HPDE6-E6E7 (cell line): ENCODE data around the gene SPIRE1.
A peak's percentile ranks its signal among the peaks of the same experiment; 100 is the strongest.
"Not testable (repeated sequence)": the region's sequence is repeated elsewhere in the genome, so short reads cannot be mapped to it uniquely, and the experiment has no call there.

Experiments
- DNase-seq: peaks from one replicate; pipeline ENCODE4 v3.0.0; 2011; ENCODE audit warnings: missing footprints; ENCODE audit errors: extremely low spot score

Gene SPIRE1

DNA sequence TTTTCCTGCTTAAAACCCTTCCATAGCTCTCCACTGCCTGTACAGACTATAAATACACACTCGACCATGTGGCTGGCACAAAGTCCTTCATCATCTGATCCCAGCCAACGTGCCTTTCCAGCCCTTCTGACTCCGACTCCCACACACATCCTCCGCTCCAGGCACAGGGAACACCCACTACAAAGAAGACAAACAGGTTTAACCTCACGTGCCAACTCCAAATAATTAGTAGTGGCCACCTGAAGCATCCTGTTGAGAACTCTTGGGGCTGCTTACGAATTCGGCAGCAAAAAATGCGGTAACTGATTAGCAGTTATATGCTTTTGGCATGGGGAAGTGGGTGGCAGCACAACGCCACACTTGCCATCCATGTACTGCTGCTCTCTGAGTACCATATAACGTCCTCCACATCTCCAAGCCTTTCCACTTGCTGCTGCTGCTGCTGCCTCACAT, 12.1 kb downstream of the SPIRE1 start:
- no peak for DNase-seq

DNA sequence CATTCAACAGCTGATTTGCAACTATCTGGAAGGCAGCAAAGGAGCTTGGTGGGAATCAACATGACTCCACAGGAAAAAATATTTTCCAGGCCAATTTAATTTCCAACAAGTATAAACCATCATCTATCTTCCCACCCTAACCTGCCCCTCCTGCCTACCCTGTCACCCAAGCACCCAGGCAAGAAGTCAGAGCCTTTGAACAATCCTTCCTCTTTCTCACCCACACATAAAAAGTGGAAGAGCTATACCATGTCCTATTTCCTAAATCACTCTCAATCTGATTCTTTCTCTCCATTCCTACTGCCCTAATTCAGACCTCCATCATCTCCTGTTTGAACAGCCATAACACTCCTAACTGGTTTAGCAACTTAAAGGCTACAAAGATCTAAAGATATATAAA, 12.7 kb downstream of the SPIRE1 start:
- DNase-seq, result no peak

DNA sequence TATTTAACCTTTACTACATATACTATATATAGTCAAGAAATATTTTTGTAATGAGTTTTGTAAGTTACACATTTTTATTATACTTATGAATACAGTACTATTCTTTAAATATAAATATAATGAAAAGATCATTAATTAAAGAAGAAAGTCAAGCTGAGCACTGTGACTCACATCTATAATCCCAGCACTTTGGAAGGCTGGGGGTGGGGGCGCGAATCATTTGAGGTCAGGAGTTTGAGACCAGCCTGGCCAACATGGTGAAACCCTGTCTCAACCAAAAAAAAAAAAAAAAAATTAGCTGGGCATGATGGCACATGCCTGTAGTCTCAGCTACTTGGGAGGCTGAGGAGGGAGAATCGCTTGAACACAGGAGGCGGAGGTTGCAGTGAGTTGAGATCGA, 14.2 kb downstream of the SPIRE1 start:
- not testable (repeated sequence) for DNase-seq

DNA sequence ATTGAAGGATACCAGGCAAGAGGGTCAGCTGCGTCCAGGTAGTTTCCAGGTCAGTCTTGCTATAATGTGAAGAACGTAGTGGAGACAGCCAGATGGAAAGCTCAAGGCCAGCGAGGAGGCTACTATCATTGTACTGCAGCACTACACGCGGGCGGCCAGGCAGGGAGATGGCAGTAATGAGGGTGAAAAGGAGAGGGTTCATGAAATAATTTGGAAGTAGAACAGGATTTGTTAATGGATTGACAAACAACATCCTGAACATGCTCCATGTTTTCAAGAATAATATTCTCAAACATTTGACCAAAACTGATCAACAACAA, 17.1 kb downstream of the SPIRE1 start:
- DNase-seq, result no peak

DNA sequence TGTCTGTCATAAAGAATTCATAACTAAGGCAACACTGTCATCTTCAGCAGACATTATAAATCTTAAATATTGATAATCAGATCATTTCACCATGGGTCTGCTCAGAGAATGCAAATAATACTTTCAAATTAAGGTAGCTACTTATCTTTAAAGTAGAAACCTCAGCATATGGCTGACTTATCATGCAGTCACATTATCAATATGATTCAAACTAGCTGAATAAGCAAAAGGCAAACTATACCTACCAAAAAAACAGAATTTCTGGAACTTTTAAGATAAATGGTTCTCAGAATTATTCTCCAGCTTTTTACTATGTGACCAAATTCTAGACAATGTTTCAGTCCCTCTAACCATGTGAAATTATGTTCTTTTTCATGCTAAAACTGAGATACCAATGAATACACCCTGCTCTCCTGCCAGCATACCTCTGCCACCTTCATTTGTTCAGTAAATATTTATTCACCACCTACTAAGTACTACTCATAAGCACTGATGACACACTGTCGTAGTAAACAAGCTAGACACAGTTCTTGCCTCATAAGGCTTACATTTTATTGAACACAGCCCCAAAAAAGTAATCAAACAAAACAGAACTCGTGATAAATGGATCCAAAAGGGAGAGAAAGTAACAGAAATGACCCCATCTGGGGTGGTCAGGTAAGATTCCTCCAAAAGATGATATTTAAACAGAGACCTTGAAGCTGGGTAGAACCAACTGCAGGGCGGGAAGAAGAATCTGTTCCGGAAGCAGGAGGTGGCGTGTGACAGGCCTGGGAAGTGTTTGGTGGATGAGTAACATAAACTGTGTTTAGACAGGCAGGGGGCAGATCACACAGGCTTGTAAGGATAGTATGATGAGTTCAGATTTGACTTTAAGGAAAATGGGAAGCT, 17.7 kb downstream of the SPIRE1 start:
- DNase-seq, result no peak

DNA sequence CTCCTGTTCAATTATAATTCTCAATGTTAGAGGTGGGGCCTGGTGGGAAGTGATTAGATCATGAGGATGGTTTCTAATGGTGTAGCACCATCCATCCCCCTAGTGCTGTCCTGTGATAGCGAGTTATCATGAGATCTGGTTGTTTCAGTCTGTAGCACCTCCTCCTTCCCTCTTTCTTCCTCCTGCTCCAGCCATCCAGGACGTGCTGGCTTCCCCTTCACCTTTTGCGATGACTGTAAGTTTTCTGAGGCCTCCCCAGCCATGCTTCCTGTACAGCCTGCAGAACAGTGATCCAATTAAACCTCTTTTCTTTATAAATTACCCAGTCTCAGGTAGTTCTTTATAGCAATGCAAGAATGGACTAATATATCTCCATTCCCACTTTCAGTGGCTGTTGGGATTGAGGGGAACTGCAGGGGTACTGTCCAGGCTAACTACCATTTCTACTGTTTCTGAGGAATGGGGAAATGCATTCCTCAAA, 19.2 kb downstream of the SPIRE1 start:
- no peak for DNase-seq

DNA sequence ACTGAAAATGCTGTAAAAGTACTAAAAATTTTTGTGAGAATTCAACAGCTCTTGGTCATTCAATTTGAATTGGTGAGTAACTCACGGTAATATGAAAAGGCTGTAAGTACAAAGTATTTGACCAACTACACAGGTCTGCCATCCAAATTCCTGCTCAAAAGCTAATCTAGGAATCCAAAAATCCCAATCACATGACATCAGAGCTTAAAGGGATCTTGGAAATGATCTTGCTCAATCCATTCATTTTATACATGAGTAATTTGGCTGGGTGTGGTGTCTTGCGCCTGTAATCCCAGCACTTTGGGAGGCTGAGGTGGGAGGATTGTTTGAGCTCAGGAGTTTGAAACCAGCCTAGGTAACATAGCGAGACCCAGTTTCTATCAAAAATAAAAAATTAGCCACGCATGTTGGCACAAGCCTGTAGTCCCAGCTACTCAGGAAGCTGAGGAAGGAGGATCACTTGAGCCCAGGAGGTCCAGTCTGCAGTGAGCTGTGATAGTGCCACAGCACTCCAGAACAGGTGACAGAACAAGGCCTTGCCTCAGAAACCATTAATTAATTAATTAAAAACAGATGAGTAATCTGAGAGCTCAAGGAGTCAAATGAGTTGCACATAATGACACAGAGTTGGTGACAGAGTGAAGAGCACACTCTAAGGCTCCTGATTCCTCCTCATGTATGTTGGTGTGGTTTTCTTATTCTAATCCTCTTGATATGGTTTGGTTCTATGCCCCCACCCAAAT, 19.8 kb downstream of the SPIRE1 start:
- DNase-seq, result no peak

DNA sequence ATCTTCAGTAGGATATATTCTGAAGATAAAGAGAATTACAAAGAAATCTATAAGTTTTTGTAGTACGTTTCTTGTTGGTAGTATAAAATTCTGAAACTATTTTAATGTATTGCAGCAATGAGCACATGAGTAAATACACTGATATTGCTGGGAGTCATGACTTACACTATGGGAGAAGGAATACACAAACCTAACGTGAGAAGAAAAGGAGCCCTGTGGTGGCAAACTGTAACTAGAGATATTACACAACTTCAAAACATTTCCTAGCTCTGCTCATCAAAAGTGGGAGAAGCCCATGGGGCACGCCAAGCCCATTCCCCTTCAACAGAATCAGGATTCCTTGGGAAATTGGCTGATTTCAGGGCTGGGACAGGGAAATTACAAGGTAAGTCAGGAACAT, 20.5 kb downstream of the SPIRE1 start:
- DNase-seq, result no peak

DNA sequence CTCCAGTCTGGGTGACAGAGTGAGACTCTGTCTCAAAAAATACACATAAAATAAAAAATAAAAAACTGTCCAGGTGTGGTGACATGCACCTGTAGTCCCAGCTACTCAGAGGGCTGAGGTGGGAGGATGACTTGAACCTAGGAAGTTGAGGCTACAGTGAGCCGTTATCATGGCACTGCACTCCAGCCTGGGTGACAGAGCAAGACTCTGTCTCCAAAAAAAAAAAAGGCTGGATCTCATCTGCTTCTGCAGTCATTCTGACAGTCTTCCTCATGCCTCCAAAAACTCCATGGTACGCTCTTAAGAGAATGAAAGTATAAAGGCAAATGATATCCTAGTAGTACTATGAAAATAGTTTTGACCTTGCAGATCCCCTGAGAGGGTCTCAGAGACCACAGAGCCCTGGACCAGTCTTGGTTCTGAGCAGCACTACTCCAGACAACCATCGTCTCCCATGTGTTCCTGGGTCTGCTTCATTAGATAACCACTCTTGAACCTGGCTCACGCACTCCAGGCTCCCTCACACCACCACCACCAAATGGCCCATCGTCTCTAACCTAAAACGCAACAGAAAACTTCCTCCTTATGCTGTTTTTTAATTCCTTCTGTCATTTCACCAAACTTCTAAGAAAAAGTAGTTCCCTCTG, 26.0 kb downstream of the SPIRE1 start:
- DNase-seq, result no peak

DNA sequence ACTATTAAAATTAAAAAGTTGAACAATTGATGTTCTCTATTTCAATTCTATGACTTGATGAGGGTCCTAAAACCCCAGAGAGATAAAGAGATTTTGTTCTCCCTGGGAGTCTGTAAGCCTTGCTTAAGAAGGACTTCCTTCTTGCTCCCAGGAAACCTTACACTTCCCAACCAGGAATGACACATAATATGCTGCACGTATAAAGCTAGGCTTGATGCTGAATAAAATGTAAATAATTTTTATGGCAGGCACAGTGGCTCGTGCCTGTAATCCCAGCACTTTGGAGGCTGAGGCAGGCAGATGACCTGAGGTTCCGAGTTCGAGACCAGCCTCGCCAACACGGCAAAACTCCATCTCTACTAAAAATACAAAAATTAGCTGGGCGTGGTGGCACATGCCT, 27.8 kb downstream of the SPIRE1 start:
- DNase-seq, result no peak

DNA sequence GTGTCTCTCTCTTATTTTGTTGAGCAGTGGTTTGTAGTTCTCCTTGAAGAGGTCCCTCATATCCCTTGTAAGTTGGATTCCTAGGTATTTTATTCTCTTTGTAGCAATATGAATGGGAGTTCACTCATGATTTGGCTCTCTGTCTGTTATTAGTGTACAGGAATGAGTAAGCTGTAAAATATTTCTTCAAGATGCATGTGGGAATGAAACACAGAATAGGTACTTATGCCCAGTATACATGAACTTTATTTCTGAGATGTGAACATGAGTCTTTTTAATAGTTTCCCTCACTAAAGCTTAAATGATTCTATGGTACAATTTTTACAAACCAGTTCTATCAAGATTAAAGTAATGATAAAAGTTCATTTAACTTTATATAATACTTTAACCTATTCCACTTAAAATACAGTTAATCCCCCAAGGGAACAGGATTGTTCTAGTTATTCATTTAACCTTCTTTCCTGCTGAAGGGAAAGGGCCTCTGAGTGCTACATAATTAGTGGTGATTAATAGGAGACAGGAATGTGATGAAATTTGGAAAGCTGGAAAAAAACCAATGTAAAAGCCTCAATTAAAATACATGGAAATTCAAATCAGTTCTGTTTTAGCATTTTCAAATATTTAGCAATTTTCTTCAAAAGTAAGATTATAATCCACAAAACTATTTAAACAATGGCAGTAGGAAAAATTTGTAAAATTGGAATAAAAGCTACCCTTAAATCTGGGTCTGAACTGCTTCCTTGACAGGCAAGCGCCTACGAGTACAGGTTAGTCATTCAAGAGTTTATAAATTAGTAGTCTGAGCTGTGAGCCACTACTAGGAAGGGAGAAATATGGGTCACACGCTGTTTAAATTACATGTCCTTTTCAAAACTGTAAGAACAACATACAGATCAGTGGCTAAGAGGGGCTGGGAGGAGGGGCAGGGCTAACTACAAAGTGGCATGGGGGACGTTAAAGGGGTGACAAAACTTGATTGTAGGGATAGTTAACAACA, 28.9 kb downstream of the SPIRE1 start:
- DNase-seq, result no peak

DNA sequence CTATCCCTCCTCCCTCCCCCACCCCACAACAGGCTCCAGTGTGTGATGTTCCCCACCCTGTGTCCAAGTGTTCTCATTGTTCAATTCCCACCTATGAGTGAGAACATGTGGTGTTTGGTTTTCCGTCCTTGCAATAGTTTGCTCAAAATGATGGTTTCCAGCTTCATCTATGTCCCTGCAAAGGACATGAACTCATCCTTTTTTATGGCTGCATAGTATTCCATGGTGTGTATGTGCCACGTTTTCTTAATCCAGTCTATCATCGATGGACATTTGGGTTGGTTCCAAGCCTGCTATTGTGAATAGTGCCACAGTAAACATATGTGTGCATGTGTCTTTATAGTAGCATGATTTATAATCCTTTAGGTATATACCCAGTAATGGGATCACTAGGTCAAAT, 30.7 kb downstream of the SPIRE1 start:
- DNase-seq, result not testable (repeated sequence)

DNA sequence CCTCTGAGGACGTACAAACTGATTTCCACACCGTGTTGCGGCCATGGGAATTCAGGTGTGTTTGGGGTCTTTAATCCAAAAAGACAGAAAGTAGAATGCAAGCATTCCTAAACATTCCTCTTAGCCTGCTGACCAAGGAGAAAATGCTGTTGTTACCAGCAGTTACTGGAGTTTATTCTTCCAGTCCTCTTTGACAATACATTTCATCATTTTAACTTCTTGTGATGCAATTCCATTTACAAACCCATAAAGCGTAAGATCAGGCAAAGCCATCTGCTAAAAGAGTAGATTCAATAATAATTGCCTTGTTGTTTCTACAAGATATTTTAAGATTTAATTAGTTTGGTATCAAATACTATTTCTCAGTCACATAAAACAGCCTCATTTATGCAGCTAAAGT, 32.7 kb downstream of the SPIRE1 start:
- no peak for DNase-seq

DNA sequence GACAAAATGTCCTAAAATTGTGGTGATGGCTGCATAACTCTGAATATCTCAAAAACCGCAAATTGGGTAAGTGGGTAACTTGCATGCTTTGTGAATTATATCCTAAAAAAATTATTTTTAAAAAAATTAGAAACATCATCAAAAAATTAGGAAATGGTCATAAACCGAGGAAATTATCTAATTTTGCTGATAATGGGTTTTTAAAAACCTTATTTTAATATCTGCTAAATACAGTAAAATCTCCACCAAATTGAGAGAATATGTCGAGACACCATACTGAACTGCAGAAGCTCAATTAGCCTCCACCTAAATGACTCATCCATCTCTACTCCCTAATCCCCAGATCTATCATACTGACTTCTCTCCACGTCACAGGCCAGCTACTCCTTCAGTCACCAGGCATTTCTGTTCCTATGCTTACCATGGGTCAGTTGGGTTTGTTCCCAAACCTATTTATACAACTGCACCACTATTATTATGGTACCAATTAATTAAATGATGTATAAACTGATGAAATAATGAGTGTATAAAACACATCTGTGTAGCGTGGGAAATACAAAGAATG, 36.1 kb downstream of the SPIRE1 start:
- peak; percentile 71 for DNase-seq

DNA sequence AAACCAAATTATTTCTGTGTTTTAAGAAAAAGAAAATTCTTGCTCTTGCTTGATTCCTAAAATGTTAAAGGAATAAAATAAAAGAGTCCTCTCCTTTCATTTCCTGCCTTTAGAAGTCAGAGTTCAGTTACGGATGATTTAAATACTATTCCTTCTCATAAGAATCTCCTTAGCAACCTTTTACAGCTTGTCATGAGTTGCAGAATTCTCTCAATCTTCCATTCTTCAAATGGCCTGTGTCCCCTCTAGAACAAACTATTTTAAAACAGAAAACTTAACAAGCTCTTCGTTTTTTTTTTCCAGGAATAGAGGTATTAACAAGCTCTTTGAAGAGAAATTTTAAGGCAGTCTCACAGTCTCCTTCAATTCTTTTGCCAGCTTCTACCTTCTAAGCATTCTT, 42.2 kb downstream of the SPIRE1 start:
- DNase-seq, result no peak

DNA sequence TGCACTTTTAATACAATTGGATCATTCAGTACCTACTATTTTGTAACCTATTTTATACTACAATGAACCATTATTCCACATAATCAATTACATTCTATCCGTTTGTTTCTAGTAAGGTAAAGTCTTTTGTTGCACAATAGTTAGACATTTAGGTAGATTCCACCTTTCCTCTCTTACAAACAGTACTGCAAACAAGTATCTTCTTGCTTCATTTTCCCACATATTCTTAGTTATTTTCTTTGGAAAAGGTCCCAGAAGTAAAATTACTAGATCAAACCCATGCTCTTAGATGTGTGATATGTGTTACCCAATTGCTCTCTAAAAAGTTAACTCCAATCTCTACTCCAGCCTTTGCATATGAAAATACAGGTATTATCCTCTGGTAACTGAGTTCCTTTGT, 49.6 kb downstream of the SPIRE1 start:
- DNase-seq, result no peak

DNA sequence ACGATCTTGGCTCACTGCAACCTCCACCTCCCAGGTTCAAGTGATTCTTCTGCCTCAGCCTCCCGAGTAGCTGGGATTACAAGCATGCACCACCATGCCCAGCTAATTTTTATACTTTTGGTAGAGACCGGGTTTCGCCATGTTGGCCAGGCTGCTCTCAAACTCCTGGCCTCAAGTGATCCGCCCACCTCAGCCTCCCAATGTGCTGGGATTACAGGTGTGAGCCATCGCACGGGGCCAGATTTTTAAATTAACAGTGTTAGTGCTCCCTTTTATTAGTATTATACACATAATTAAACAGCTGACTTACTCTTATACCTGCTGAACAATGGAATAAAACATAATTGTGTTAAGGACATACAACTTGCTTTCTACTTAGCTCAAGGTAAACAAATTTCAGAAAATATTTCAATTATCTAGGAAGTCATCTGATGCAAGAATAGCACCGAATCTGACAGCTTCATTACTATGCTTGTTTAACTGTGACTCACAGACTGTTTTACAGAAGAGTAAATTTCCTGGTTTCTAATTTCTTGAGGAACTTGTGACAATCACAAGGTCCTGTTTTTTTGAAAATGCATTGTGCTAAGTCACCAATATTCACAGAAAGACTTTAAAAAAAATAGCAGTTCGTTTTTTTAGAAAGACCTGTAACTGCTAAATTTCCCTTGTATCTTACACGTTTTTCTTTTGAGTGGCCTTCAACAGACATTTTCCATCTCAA, 51.2 kb downstream of the SPIRE1 start:
- no peak for DNase-seq

DNA sequence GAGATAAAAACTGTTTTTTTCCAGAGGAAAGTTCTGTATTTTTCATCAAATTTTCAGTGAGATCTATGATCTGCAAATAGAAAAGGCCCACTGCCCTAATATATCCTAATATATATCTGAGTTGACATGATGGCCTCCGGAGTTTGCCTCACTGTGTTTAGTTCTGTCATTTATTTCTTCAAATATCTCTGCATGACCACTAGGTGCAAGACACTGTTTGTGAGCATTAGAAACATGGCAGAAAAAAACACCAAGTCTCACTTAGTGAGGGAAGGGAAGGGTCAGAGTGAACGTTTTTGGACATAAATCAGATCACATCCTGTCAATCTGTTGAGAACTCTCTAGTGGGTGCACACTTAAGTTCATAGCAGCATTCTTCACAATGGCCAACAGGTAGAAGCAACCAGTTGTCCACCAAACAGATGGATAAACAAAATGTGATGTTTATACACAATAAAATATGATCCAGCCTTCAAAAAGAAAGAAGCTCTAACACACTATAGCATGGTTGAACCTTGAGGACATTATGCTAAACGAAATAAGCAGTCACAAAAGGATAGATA, 53.4 kb downstream of the SPIRE1 start:
- no peak for DNase-seq

DNA sequence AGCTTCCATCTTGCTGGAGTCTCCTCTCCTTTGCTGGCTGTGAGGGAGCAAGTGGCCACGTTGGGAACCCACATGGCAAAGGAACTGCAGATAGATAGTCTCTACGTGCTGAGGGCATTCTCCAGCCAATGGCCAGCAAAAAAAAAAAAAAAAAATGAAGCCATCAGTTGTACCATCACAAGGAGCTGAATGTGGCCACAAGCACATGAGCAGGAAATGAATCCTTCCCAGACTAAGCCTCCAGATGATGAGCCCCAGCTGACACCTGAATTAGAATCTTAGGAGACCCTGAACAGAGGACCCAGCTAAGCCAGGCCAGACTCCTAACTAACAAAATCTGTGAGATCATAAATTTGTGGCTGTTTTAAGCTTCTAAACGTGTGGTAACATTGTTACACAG, 57.9 kb downstream of the SPIRE1 start:
- DNase-seq, result no peak

DNA sequence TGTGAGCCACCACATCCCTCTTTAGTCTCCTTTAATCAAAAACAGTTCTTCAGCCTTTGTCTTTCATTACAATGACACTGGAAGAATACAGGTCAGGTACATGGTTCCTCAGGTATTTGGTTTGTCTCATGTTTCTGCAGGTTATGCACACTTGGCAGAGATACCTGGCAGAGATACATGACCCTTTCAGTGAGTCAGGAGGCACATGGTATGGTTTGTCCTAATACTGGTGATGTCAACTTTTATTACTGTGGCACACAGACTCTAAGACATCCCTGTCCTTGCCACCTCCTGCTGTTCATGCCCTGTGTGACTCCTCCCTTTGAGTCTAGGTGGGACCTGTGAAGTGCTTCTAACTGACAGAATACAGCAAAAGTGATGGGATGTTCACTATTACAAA, 58.4 kb downstream of the SPIRE1 start:
- DNase-seq, result peak; percentile 34
